Fibroblast of the aortic adventitia (primary cell): ENCODE measurements around the gene ANAPC13. TPM values are rescaled to one million over a fixed set of nuclear protein-coding genes. Genes with fewer than 3 reads are reported as not detected.

ENCODE experiments used
- DNase-seq: peaks from one replicate; pipeline ENCODE4 v3.0.0-alpha.2; 2010; ENCODE audit warnings: low read depth
- H3K4me3 ChIP-seq: 2 replicates; pipeline ENCODE4 v1.5.1; 2011; ENCODE audit warnings: low read depth, mild to moderate bottlenecking, control low read depth, low read length, moderate library complexity
- total RNA-seq: library from RNA; depleted of rRNA; stranded (reverse); fragments of >200 nt; gene quantifications from 2 replicates; pipeline ENCODE4 v1.2.3, GENCODE V29; 2012; ENCODE audit warnings: low replicate concordance
- TF ChIP-seq, protein P1 (sequence below): IDR thresholded peaks from 2 replicates; pipeline ENCODE4 v1.5.1; 2011; ENCODE audit warnings: mild to moderate bottlenecking, low read length, control low read depth, inconsistent platforms; ENCODE audit not compliant: insufficient read depth

Gene ANAPC13
- total RNA-seq, 1 donor, result 123 TPM

DNA sequence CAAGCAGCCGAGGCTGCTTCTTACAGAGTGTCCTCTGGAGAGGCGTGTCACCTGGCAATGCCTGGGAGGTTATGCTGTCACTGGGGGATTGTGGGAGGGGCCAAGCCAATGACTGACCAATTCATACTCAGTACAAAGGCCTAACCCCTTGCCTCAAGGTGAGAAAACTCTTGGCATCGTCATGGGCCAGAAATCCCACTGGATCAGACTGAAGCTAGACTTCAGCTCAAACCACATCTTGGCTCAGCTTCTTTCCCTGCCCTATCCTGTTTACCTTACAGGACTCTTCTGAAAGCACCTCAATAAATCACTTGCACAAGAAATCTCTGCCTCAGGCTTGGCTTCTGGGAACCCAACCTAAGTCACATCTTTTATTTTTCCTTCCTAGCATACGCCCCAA, 9.5 kb downstream of the ANAPC13 start:
- TF ChIP-seq, protein P1, sequence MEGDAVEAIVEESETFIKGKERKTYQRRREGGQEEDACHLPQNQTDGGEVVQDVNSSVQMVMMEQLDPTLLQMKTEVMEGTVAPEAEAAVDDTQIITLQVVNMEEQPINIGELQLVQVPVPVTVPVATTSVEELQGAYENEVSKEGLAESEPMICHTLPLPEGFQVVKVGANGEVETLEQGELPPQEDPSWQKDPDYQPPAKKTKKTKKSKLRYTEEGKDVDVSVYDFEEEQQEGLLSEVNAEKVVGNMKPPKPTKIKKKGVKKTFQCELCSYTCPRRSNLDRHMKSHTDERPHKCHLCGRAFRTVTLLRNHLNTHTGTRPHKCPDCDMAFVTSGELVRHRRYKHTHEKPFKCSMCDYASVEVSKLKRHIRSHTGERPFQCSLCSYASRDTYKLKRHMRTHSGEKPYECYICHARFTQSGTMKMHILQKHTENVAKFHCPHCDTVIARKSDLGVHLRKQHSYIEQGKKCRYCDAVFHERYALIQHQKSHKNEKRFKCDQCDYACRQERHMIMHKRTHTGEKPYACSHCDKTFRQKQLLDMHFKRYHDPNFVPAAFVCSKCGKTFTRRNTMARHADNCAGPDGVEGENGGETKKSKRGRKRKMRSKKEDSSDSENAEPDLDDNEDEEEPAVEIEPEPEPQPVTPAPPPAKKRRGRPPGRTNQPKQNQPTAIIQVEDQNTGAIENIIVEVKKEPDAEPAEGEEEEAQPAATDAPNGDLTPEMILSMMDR, result no peak
- DNase-seq, result no peak
- H3K4me3 ChIP-seq, result no peak overlapping the region

DNA sequence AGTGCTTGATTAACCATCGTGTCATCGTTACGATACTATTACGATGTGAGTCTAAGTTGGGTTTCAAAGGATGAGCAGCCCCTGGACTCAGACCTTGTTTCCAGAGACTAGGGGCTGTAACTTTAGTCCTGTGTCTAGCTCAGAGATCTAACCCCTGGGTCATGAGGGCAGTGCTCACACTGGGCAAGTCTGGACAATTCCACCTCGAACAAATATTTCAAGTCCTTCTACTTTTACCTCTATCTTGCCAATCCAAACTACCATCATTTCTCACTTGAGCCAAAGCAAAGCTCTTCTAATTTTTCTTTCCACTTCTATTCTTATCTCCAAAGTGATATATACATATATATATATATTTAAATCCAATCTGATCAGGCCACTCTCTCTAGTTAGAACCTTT, 10.8 kb downstream of the ANAPC13 start:
- no peak for DNase-seq
- no peak overlapping the region for H3K4me3 ChIP-seq
- TF ChIP-seq, protein P1, result no peak

GRCh38 chr3:134473868-134474546, 11.8 kb downstream of the ANAPC13 start:
- H3K4me3 ChIP-seq, result no peak overlapping the region
- TF ChIP-seq, protein P1, result peak; percentile 65
- DNase-seq, result peak; percentile 89

GRCh38 chr3:134472831-134473230, 13.0 kb downstream of the ANAPC13 start:
- no peak for DNase-seq
- H3K4me3 ChIP-seq, result no peak overlapping the region
- TF ChIP-seq, protein P1, result no peak

DNA sequence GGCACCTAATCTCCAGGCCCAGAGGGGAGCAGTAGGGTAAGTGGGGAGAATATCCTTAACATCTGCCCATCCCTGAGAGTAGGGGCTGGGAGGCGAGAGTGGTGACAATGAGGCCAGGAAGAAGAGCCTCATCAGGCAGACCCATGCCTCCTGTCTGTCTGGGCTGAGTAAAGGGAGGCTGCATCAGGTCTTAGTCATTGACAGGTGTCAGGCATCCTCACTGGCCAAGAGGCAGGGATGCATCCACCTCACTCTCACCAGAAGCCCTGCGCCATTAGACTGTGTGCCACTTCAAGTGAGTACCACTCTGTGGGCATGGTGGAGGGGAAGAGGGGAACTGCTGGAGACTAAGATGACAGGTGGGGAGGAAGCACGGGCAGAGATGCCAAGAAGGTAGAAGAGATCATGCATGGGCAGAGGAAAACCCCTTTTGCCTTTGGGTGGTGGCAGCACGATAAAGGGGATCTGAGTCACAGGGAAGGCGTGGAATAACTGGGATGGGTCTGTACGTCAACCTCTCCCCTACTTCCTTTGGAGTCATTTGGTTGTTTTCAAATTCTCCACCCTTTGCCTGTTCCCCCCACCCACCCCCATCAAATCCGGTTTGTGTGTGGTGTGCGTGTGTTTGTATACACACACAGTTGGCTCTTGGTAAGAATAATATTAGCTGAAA, 14.1 kb downstream of the ANAPC13 start:
- H3K4me3 ChIP-seq, result no peak overlapping the region
- TF ChIP-seq, protein P1, result no peak
- peak; percentile 62 for DNase-seq

- no peak for DNase-seq
- TF ChIP-seq, protein P1, result no peak
- H3K4me3 ChIP-seq, result no peak overlapping the region
These were observed 17.3 kb downstream of the ANAPC13 start for GRCh38 chr3:134468519-134468918.
